Glutamatergic neuron (in vitro differentiated cells): Measurements from ENCODE around the gene ING3. TPM values are rescaled to one million over a fixed set of nuclear protein-coding genes. Genes with fewer than 3 reads are reported as not detected.
"Not testable (repeated sequence)": the region's sequence is repeated elsewhere in the genome, so short reads cannot be mapped to it uniquely, and the experiment has no call there.

Source experiments
- DNase-seq: peaks from one replicate; pipeline ENCODE4 v3.0.0; 2022
- H3K27ac Mint-ChIP-seq: one replicate; pipeline ENCODE4 v1.8.0; 2020; ENCODE audit warnings: mild to moderate bottlenecking, mixed read lengths, inconsistent platforms; ENCODE audit not compliant: unreplicated experiment
- H3K27me3 Mint-ChIP-seq: one replicate; pipeline ENCODE4 v1.8.0; 2020; ENCODE audit warnings: mild to moderate bottlenecking, moderate library complexity, mixed read lengths, inconsistent platforms; ENCODE audit not compliant: unreplicated experiment
- H3K36me3 Mint-ChIP-seq: one replicate; pipeline ENCODE4 v1.8.0; 2020; ENCODE audit warnings: mild to moderate bottlenecking, mixed read lengths, inconsistent platforms; ENCODE audit not compliant: unreplicated experiment
- H3K4me1 Mint-ChIP-seq: one replicate; pipeline ENCODE4 v1.8.0; 2020; ENCODE audit warnings: mild to moderate bottlenecking, low read depth, mixed read lengths, inconsistent platforms; ENCODE audit not compliant: unreplicated experiment
- H3K4me3 Mint-ChIP-seq: one replicate; pipeline ENCODE4 v1.8.0; 2020; ENCODE audit warnings: mild to moderate bottlenecking, mixed read lengths, inconsistent platforms; ENCODE audit not compliant: unreplicated experiment
- H3K9me3 Mint-ChIP-seq: one replicate; pipeline ENCODE4 v1.8.0; 2020; ENCODE audit warnings: mild to moderate bottlenecking, moderate library complexity, mixed read lengths, inconsistent platforms; ENCODE audit not compliant: unreplicated experiment
- CTCF ChIP-seq: fragments of 200-600 bp; sonication (generic); IDR thresholded peaks from one replicate; pipeline ENCODE4 v1.5.0; 2021; ENCODE audit not compliant: partially characterized antibody, unreplicated experiment
- total RNA-seq: library from RNA; stranded (reverse); fragmentation: NEBNext Ultra II Directional; extraction: Animal tissue kit (Norgen Biotek cat#: 25700); gene quantifications from one replicate; pipeline ENCODE4 v1.2.1, GENCODE V29; 2021; ENCODE audit not compliant: unreplicated experiment

The ING3 gene
- total RNA-seq, 1 donor from 2014 or later: 14.9 TPM

GRCh38 chr7:120966961-120967360 is 16.4 kb downstream of the ING3 start:
- H3K4me3 Mint-ChIP-seq: no peak overlapping the region
- H3K9me3 Mint-ChIP-seq: no peaks in the 10 kb centered on the region
- H3K27me3 Mint-ChIP-seq: no peaks in the 10 kb centered on the region
- H3K4me1 Mint-ChIP-seq: peaks cover 3% of the 10 kb centered on the region
- no peak for TF ChIP-seq CTCF
- no peak for DNase-seq
- no peaks in the 10 kb centered on the region for H3K36me3 Mint-ChIP-seq
- H3K27ac Mint-ChIP-seq: no peak overlapping the region

GRCh38 chr7:120973849-120974248 is 23.3 kb downstream of the ING3 start:
- no peaks in the 10 kb centered on the region for H3K4me1 Mint-ChIP-seq
- H3K27me3 Mint-ChIP-seq: no peaks in the 10 kb centered on the region
- H3K36me3 Mint-ChIP-seq: no peaks in the 10 kb centered on the region
- no peak overlapping the region for H3K4me3 Mint-ChIP-seq
- H3K9me3 Mint-ChIP-seq: no peaks in the 10 kb centered on the region
- H3K27ac Mint-ChIP-seq: no peak overlapping the region
- DNase-seq: no peak
- TF ChIP-seq CTCF: no peak

- no peaks in the 10 kb centered on the region for H3K4me1 Mint-ChIP-seq
- no peak overlapping the region for H3K4me3 Mint-ChIP-seq
- DNase-seq: no peak
- no peak overlapping the region for H3K27ac Mint-ChIP-seq
- H3K36me3 Mint-ChIP-seq: no peaks in the 10 kb centered on the region
- H3K27me3 Mint-ChIP-seq: no peaks in the 10 kb centered on the region
- no peak for TF ChIP-seq CTCF
- H3K9me3 Mint-ChIP-seq: no peaks in the 10 kb centered on the region
Observed at GRCh38 chr7:120979765-120980499, 29.4 kb downstream of the ING3 start.

- Mint-ChIP-seq H3K9me3 (no peaks in the 10 kb centered on the region), H3K27me3 (no peaks in the 10 kb centered on the region), H3K27ac (no peak overlapping the region), H3K4me1 (no peaks in the 10 kb centered on the region), H3K4me3 (no peak overlapping the region), H3K36me3 (no peaks in the 10 kb centered on the region)
- DNase-seq: no peak
- no peak for TF ChIP-seq CTCF
Observed at GRCh38 chr7:120981117-120981516, 30.5 kb downstream of the ING3 start.

GRCh38 chr7:120981888-120982615 is 31.5 kb downstream of the ING3 start:
- no peaks in the 10 kb centered on the region for H3K4me1 Mint-ChIP-seq
- TF ChIP-seq CTCF: no peak
- H3K9me3 Mint-ChIP-seq: no peaks in the 10 kb centered on the region
- no peak overlapping the region for H3K27ac Mint-ChIP-seq
- H3K36me3 Mint-ChIP-seq: no peaks in the 10 kb centered on the region
- no peaks in the 10 kb centered on the region for H3K27me3 Mint-ChIP-seq
- no peak for DNase-seq
- H3K4me3 Mint-ChIP-seq: no peak overlapping the region

GRCh38 chr7:120983592-120983991 is 33.0 kb downstream of the ING3 start:
- not testable (repeated sequence) for H3K27me3 Mint-ChIP-seq, H3K4me3 Mint-ChIP-seq, H3K36me3 Mint-ChIP-seq, DNase-seq, H3K27ac Mint-ChIP-seq, H3K4me1 Mint-ChIP-seq, H3K9me3 Mint-ChIP-seq
